ENCODE measurements around the gene MAGI2. TPM values are rescaled to one million over a fixed set of nuclear protein-coding genes. Genes with fewer than 3 reads are reported as not detected.

Gene MAGI2
- total RNA-seq, 3 donors from 2014 or later (not counting 1 experiment from before 2014, with no cell fraction given), result 0.09 to 0.48 (median 0.27) TPM

GRCh38 chr7:78473021-78473420 is 980.4 kb downstream of the MAGI2 start:
- intact Hi-C loops (cut with micrococcal nuclease), result no loop called here
- Histone ChIP-seq H3K4me3 (ENCODE audit: low read length) (no peak overlapping the region), H3K36me3 (ENCODE audit: control insufficient read depth, insufficient read depth, low read length) (no peaks in the 10 kb centered on the region), H3K9me3 (ENCODE audit: control insufficient read depth, insufficient read depth, low read length) (no peaks in the 10 kb centered on the region), H3K27ac (ENCODE audit: low read length) (no peak overlapping the region), H3K4me1 (ENCODE audit: control insufficient read depth, insufficient read depth, low read length) (no peaks in the 10 kb centered on the region), H3K27me3 (ENCODE audit: control insufficient read depth, insufficient read depth, low read length) (no peaks in the 10 kb centered on the region)
- no peak overlapping the region for H3K4me3 Mint-ChIP-seq
- no peak overlapping the region for H3K27ac Mint-ChIP-seq
- TF ChIP-seq CTCF (IDR thresholded peaks at IDR 0.05), result no peak
- ATAC-seq, result no peak
- no peak for DNase-seq
- WGBS (ENCODE audit: insufficient coverage), result no CpG with 5 or more reads among the region's 1 CpG
- no peaks in the 10 kb centered on the region for H3K27me3 Mint-ChIP-seq (ENCODE audit: low read depth in 2 of 2)
- no peaks in the 10 kb centered on the region for H3K36me3 Mint-ChIP-seq
- no peaks in the 10 kb centered on the region for H3K4me1 Mint-ChIP-seq
- H3K9me3 Mint-ChIP-seq, result peaks cover 0 to 4% of the 10 kb centered on the region in 2 donors

GRCh38 chr7:78472519-78472918 is 980.9 kb downstream of the MAGI2 start:
- no peak overlapping the region for H3K4me3 ChIP-seq (ENCODE audit: low read length)
- H3K36me3 ChIP-seq (ENCODE audit: control insufficient read depth, insufficient read depth, low read length), result no peaks in the 10 kb centered on the region
- intact Hi-C loops (cut with micrococcal nuclease), result no loop called here
- H3K9me3 ChIP-seq (ENCODE audit: control insufficient read depth, insufficient read depth, low read length), result no peaks in the 10 kb centered on the region
- no peak for TF ChIP-seq CTCF (IDR thresholded peaks at IDR 0.05)
- no peak overlapping the region for H3K27ac ChIP-seq (ENCODE audit: low read length)
- H3K36me3 Mint-ChIP-seq, result no peaks in the 10 kb centered on the region
- DNase-seq, result no peak
- H3K27ac Mint-ChIP-seq, result no peak overlapping the region
- H3K27me3 ChIP-seq (ENCODE audit: control insufficient read depth, insufficient read depth, low read length), result no peaks in the 10 kb centered on the region
- H3K4me1 Mint-ChIP-seq, result no peaks in the 10 kb centered on the region
- H3K9me3 Mint-ChIP-seq, result peaks cover 0 to 4% of the 10 kb centered on the region in 2 donors
- no peak overlapping the region for H3K4me3 Mint-ChIP-seq
- no peak for ATAC-seq
- H3K27me3 Mint-ChIP-seq (ENCODE audit: low read depth in 2 of 2), result no peaks in the 10 kb centered on the region
- H3K4me1 ChIP-seq (ENCODE audit: control insufficient read depth, insufficient read depth, low read length), result no peaks in the 10 kb centered on the region

GRCh38 chr7:78465894-78466293 is 987.6 kb downstream of the MAGI2 start:
- H3K27me3 Mint-ChIP-seq (ENCODE audit: low read depth in 2 of 2), result no peaks in the 10 kb centered on the region
- no peak for DNase-seq
- H3K27ac ChIP-seq (ENCODE audit: low read length), result no peak overlapping the region
- H3K9me3 ChIP-seq (ENCODE audit: control insufficient read depth, insufficient read depth, low read length), result no peaks in the 10 kb centered on the region
- H3K4me1 ChIP-seq (ENCODE audit: control insufficient read depth, insufficient read depth, low read length), result no peaks in the 10 kb centered on the region
- no peak overlapping the region for H3K4me3 Mint-ChIP-seq
- no peak overlapping the region for H3K27ac Mint-ChIP-seq
- intact Hi-C loops (cut with micrococcal nuclease), result no loop called here
- 90% methylated on average over 4 of the region's 5 CpGs for WGBS (ENCODE audit: insufficient coverage)
- no peaks in the 10 kb centered on the region for H3K27me3 ChIP-seq (ENCODE audit: control insufficient read depth, insufficient read depth, low read length)
- no peaks in the 10 kb centered on the region for H3K36me3 Mint-ChIP-seq
- ATAC-seq, result no peak
- no peaks in the 10 kb centered on the region for H3K36me3 ChIP-seq (ENCODE audit: control insufficient read depth, insufficient read depth, low read length)
- H3K9me3 Mint-ChIP-seq, result peaks cover 0 to 1% of the 10 kb centered on the region in 2 donors
- no peaks in the 10 kb centered on the region for H3K4me1 Mint-ChIP-seq
- TF ChIP-seq CTCF (IDR thresholded peaks at IDR 0.05), result no peak
- H3K4me3 ChIP-seq (ENCODE audit: low read length), result no peak overlapping the region

- peaks cover 0 to 2% of the 10 kb centered on the region in 2 donors for H3K9me3 Mint-ChIP-seq
- Histone ChIP-seq H3K27ac (ENCODE audit: low read length) (no peak overlapping the region), H3K4me3 (ENCODE audit: low read length) (no peak overlapping the region), H3K4me1 (ENCODE audit: control insufficient read depth, insufficient read depth, low read length) (no peaks in the 10 kb centered on the region), H3K27me3 (ENCODE audit: control insufficient read depth, insufficient read depth, low read length) (no peaks in the 10 kb centered on the region), H3K36me3 (ENCODE audit: control insufficient read depth, insufficient read depth, low read length) (no peaks in the 10 kb centered on the region), H3K9me3 (ENCODE audit: control insufficient read depth, insufficient read depth, low read length) (no peaks in the 10 kb centered on the region)
- WGBS (ENCODE audit: insufficient coverage), result 89% methylated on average over 3 of the region's 3 CpGs
- TF ChIP-seq CTCF (IDR thresholded peaks at IDR 0.05), result no peak
- no peak overlapping the region for H3K4me3 Mint-ChIP-seq
- DNase-seq, result no peak
- no peaks in the 10 kb centered on the region for H3K4me1 Mint-ChIP-seq
- no peaks in the 10 kb centered on the region for H3K36me3 Mint-ChIP-seq
- H3K27ac Mint-ChIP-seq, result no peak overlapping the region
- intact Hi-C loops (cut with micrococcal nuclease), result no loop called here
- H3K27me3 Mint-ChIP-seq (ENCODE audit: low read depth in 2 of 2), result no peaks in the 10 kb centered on the region
- ATAC-seq, result no peak
These were observed 990.4 kb downstream of the MAGI2 start for GRCh38 chr7:78463039-78463438.

Data from natural killer cell (primary cell).